HG03025 (cell line): ENCODE results near the gene PRSS56.

ENCODE experiments used
- ATAC-seq: cut with Tn5 transposase; IDR thresholded peaks from one replicate; pipeline ENCODE4 v1.9.1; 2021; ENCODE audit warnings: mild to moderate bottlenecking, moderate library complexity; ENCODE audit not compliant: unreplicated experiment, low FRiP score

The PRSS56 gene

DNA sequence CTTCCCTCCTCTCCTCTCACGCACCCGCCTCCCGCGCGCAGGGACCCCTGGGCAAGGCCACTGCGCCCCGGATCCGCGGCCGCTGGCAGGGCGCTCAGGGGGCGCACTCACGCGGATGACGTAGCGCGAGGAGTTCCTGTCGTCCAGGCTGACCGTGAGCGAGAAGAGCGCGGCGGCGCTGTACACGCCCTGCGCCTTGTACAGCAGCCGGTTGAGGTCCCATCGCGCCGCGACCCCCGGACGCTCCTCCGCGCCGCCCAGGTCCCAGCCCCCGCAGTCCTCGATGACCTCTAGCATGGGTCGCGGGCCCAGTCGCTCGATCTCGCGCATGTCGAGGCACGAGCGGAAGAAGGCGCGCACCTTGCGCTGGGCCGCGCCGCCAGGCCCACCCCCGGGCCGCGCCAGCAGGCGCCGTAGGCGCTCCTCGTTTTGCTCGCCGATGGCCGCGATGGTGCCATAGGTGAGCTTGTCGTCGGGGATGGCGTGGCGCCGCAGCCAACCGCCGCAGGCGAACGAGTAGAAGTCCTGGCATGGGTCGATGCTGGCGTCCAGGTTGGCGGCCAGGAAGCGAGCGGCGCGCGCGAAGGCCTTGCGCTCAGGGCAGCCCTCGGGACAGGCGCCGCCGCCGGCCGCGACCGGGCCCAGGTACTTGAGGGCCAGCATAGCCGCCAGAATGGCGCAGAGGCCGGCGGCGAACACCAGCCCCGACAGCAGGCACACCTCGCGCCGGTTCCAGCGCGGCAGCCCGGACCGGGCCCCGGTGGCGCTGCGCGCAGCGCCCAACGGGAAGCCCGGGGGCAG, 34.2 kb upstream of the PRSS56 start:
- ATAC-seq: no peak

DNA sequence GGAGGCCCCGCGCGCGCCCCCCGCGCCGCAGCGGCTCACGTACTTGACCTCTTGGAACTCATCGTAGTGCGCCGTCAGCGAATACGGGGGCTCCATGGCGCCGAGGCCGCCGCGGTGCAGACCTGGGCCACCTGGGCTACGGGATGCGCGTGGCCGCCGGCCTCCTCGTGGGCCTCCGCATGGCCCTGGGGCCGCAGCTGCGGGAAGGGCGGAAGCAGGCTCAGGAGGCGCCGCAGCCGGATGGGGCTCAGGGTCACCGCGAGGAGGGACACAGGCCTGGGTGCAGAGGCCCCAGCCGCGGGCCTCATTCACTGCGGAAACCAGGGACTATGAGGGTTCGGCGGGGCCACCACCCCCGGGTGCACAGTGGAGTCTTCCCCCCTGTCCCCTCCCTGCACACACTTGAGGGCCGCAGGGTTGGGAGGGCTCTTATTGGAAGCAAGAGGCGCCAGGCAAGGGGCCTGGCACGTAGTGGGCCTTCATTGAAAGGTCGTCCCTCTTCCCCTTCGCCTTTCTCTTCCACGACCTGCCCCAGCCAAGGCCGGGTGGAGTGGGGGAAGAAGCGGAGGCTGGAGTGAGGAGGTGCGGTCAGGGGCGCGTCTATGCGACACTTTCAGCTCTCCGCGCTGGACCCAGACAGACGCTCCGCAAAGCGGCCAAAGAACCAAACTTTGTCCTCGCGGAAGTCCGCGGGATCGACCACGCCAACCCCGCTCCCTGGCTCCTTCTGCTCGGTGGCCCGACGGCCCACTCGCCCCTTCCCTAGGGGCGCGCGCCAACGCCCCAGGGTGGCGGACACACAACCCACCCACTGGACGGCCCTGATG, 33.4 kb upstream of the PRSS56 start:
- no peak for ATAC-seq

DNA sequence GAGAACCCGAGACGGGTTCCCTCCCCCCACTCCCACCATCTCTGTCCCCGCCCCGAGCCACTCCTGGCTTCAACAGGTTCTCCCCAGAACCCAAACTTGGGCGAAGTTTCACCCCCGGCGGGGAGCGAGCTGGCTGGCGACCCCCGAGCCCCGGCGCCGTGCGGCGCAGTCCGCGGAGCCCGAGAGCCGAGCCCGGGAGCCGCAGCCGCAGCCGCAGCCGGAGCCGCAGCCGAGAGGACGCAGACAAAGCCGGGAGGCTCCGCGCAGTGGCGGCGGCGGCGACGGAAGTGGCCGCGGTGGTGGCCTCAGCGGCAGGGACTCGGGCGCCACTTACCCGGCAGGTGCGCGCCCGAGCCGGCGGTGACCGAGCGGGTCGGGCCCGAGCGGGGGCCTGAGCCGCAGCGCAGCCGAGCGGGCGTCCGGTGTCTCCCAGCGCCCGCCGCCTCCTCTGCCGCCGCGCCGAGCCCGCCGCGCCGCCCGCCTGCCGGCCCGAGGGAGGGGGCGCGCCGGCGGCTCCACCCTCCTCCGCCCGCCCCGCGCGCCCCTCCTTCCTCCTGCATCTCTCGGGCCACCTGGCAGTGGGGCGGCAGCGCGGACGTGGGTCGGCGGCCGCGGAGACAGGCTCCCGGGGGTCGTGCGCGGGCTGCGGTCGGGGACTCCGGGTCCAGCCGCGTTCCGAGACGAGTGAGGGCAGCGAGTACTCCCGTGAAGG, 32.6 kb upstream of the PRSS56 start, which contains the start of gene ECEL1:
TSS of gene ECEL1 (minus strand) at position 450 of the 712 bp plus-strand sequence. CDS start 1,181 bp downstream, outside the sequence.
- ATAC-seq: no peak

DNA sequence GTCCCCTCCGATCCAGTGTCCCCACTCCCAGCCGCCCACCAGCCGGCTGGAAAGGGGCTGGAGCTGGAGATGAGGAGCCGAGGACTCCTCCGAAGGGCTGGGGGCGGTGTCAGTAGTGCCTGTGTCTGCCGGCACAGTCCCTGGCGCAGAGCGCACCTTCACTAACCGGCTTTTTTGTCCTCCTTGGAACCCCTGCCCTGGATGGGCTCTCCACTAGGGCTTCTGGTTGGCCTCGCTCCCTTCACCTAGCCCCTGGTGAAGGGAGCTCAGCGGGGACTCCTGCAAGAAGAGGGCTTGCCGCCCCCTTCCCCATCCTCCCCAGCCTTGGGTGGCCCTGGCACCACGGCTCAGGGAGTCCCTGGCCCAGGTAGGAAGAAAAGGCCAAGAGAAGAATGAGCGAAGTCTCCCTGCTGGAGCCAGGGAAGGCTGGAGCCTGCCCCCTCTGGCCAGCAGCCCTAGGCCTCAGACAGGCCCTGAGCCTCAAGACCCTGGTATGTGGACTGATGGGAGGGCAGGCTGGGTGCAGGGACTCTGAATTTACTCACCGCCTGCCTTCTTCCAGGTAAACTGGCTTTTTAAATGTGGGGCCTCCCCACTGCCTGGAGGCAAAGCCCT, 32.0 kb upstream of the PRSS56 start:
- ATAC-seq: no peak

DNA sequence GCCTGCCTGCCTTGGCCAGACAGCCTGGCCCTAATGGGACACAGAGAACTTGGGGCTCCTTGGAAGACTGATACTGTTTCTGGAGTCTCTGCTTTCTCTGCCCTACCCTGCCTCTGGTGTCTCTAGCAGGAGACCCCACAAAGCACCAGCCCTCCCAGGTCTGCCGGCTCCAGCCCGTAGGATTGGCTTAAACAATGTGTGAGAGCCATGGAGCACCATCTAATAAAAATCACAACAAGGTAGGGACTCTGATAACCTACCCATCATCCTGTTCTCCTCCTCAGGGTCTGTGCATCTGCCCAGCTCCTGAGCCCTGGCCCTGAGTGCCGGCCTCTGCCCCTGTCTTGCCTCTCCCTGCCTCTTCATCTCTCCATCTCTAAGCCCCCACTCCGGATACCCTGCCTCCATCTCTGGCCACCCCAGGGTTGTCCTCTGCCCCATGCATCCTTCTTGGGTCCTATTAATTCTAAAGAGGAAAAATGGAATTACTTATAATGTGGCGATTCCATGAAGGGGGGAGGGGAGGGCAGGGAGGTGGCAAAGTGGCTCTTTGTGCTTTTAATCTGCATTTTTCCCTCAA, 31.4 kb upstream of the PRSS56 start:
- no peak for ATAC-seq

DNA sequence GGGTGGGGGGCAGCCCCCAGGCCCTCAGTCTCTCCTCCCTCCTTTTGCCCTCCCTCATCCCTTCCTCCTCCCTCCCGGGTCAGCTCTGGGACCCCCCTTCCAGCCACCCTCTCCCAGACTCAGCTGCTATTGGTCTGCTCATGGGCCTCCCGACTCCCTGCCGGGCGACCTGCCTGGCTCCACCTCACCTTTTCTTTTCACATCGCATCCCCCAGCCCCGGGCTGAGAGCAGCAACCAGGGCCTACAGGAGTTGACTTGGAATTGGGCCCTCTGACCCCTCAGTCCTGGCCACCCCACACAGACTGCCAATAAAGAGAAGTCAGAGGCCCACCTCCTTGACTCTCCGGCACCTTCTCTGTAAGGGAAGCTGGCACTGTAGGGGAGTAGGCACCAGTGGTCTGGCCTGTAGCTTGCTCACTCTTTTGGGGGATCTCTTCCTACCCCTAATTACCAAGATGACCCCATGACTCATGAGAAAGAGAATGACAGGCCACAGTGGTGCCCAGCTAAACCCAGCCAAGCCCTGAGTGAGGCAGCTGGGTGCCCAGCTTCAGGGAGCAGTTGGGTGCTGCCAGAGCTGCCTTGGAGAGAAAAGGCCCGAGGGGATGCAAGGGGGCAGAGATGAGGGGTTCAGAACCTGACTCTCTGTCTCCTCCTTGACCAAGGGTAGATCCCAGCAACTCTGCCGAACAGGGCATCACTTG, 30.5 kb upstream of the PRSS56 start:
- ATAC-seq: no peak

DNA sequence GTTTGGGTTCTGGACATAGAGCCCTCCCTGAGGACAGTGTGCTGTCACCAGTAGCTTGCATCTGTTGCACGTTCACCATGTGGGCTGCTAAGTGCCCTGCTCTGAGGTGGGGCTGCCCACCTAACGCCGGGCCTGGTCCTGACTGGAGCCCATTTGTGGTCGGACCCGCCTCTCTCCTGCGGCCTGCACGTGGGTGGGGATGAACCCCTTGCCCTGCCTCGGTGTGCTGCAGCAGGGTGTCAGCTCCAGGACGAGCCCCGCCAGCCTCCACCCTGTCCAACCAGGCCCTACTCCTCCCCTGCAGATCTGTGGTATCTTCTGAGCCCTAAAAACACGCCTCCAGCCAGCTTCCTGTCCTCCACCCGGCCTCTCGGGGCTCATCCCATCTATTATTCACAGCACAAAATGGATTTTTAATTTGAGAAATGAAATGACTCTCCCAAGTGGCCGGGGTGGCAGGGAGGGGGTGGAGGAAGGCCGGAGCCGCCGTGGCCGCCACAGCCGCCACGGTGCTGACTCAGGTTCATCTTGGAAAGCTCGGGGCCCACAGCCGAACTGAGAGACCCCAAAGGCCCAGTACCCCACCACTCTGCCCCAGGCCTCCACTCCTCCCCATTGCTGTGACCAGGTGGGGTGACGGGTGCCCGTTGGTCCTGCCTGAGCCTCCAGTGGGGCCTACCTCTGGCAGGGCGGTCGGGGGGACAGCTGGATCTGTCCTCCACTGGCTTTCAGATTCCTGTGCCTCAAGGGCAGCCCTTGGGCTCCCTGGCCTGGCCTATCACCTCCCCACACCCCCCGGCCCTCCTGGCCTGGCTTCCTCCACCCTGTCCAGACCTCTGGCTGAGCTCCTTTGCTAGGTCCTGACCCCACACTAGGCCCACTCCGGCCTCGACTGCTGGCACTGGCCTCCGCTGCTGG, 29.7 kb upstream of the PRSS56 start:
- no peak for ATAC-seq

DNA sequence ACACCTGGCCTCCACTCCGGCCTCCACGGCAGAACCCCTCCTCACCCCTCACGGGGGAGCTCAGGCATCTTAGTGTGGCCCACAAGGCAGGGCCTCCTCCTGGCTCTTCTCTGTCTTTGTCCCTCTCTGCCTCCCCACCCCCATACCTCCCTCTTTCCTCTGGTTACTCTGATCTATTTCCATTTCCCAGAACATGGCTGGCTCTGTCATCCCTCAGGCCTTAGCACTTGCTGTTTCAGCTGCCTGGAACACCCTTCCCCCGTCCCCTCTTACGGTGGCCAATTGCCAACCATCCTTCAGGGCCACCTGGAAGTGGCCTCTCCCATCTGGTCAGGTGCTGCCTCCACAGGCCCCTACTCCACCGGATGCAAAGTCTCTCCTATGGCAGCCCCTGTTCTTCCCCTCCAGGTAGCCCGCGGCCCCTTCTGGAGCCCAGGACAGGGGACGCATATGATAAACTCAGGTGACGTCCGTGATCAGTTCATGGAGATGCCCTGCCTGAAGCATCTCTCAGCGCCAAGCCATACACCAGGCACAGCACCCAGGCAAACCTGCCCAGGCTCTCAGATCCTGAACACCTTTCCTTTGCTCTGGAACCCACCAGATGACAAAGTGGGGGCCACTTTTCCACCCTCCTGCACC, 28.9 kb upstream of the PRSS56 start:
- no peak for ATAC-seq

DNA sequence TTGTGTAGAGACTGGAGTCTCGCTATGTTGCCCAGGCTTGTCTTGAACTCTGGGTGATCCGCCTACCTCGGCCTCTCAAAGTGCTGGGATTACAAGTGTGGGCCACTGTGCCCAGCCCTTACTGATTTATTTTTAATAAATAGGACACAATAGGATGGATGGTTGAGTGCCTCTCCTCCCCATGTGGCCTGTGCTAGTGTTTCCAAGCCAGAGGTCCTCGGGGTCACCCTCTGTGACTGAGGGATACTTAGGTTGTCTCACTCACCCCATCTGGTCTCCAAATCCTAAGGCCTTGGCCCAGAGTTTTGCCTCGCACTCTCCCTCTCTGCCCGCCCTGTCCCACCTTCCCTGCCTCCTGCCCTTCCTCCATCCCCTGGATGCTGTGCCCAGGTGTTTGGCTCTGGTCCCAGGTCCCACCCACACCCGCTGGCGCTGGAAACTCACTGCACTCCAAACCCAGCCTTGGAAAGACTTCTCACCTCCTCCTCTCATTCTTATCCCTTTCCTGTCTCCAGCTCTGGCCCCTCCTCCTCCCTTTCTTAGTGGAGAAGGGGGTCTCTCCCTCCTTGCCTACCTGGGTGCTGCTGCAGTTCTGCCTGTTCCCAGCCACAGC, 27.8 kb upstream of the PRSS56 start:
- no peak for ATAC-seq

DNA sequence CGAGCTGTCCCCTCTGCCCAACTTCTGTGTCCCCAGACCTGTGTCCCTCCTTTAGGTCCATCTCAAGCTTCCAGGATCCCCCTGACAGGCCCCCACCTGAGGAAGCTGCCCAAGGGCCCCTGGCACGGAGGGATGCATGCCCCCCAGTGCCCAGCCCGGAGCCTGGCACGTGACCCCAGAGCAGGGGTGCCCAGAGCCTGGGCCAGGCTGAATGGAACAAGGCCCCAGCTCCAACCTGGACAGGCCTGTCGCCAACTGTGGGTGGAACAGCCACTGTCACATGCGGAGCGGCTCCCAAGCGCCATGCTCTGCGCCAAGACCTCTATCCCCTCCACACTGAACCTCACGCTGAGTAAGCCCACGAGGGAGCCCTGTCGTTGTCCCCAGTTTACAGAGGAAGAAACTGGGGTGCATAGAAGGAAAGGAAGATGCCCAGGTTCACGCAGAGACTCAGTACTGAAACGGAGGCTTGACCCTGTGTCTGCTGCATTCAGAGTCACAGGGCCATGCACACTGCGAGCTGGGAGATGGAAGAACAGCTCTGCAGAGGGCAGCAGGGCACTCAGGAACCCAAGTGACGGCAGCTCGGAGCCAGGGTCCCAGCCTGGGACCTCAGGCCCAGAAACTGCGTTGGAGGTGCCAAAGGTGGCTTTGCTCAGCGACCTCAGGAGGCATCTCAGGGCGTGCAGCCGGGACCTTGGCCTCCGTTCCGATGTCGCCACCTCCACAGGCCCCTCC, 27.1 kb upstream of the PRSS56 start:
- ATAC-seq: no peak

DNA sequence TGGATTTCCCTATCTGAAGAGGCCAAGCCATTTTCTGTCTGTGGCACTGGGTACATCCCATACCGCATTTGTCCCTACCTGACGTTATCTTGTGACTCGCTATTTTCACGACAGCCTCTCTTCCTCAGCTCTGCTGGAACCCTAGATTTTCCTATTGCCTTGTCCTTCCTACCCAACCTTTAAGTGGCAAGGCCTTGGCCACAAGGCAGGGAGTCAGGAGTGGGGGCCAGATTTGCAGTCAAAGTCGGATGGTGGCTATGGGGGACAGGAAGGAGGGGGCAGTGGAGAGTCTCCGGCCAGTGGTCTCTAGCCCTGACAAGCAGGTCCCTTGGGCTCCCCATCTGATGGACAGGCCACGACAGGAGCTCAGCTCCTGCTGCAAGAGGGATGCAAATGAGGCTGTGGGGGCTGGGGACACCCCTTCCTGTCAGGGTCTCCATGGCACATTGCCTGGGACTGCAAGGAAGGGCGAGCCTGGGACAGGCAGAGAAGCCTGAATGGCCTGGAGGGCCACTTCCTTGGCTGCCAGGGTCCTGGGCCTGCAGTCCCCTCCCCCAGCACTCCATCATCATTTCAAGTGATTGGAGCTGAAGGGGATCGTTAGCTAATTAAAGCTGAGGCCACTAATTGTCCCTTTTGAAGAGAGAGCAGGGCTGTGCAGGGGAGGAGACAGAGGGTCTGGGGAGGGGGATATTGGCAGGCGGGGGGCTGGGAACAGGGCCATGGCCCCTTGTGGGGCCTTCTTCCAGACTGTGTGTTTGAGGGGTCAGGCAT, 26.3 kb upstream of the PRSS56 start:
- no peak for ATAC-seq

DNA sequence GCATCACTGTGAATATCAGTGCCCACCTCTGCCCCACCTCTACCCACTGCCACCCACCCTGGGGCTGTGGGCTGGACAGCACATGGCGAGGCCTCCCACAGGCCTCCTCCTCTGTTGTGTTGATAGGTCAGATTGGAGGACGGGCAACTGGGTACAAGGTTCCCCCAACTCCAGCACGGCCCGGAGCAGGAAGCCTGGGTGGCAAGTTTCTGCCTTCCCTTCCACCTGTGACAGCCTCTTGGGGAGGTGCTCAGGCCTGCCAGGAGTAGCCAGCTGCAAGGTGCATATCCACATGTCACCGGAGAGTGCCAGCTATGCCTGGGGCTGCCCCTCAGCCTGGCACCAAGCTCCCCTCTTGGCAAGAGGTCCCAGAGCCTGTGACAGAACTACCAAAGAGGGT, 25.6 kb upstream of the PRSS56 start:
- ATAC-seq: no peak

DNA sequence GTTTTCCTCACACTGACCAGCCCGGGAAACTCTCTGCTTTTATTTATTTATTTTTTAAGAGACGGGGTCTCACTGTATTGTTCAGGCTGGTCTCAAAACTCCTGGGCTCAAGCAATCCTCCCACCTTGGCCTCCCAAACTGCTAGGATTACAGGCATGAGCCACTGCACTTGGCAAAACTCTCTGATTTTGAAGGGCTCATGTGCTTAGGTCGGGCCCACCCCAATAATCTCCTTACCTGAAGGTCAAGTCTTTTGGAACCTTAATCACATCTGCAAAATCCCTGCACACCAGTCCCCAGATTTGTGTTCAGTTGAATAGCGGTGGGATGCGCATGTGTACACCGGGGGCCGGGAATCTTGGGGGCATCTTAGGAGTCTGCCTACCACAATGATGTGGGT, 24.9 kb upstream of the PRSS56 start:
- ATAC-seq: no peak

DNA sequence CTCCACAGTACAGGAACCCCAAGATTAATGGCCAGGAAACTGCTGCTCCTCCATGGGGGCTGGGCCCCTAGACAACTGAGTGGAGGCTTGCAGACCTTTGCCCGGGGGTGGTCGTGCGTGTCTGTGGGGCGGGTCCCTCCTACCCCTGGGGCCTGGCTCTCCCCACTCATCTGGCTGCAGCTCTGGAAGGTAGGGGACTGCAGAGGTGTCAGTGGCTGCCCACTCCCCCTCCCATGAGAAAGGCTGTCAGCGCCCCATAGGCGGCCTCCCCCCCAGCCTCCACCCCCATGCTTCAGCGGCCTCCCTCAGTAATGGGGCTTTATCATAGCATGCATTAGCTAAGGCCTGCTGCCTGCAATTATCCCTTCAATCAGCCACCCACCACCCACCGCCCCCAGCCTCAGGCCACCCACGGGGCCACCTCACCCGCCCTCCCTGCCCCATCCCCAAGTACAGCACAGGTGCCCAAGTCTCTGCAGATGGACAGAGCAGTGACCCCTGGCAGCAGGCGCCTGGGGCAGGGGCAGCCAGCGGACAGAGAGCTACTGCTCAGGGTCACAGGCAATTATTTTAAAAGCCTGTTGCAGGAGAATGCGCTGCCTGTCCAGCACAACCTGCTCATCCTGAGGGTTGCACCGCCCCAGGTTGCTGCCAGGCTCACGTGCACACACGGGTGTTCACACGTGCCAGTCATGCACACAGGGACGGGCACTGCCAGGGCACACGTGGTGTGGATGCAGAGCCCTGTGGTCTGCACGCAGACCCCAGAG, 23.5 kb upstream of the PRSS56 start:
- no peak for ATAC-seq

DNA sequence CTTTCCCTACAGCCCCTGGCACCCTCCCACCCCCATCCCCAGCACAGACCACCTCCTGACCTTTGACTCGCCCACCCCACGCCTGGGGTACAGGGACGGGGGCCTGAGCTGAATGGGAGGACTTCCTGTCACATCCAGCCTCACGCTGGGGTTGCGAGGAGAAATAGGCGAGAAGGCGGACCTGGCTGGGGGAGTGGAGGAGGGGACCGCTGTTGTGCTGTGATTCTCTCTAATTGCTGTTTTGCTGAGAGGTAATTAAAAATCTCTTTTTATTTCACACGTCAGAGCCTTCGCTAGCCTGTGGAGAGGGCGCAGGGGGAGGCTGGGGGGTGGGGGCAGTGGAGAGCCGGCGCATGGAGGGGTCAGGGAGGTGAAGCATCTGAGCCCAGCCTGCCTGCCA, 22.8 kb upstream of the PRSS56 start:
- ATAC-seq: no peak

DNA sequence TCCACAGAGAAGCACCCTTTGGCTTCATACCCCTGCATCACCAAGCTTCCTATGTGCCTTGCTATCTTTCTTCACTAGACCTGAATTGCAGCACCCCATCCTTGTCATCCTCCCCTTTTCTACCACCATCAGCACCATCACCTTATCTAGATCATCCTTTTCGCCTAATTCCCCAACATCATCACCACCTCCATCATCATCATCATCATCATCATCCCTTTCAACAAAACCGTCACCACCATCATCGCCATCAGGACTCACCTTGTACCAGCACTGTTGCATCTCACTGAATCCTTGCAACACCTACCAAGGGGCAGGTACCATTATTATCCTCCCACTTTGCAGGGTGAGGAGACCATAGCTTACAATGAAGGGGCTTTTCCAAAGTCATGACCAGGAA, 21.7 kb upstream of the PRSS56 start:
- ATAC-seq: no peak
